C1 segment of cervical spinal cord (tissue), 14 donors: ENCODE results near the gene EFCAB10.
"Not testable (repeated sequence)": the region's sequence is repeated elsewhere in the genome, so short reads cannot be mapped to it uniquely, and the experiment has no call there.

ENCODE experiments used
- DNase-seq, 14 donors: peaks; one replicate each; lab custom pipeline; 2025; lab: John Stamatoyannopoulos, UW

The EFCAB10 gene

GRCh38 chr7:105599080-105599479, 17.8 kb upstream of the EFCAB10 start:
- not testable (repeated sequence) for DNase-seq

GRCh38 chr7:105596866-105597265, 15.6 kb upstream of the EFCAB10 start:
- no peak for DNase-seq

GRCh38 chr7:105594034-105594433, 12.7 kb upstream of the EFCAB10 start:
- DNase-seq = peak in 2 of 14 donors; percentile 44 to 93

- no peak for DNase-seq
These were observed 10.2 kb upstream of the EFCAB10 start for GRCh38 chr7:105591522-105591921.

- no peak for DNase-seq
These were observed 9.5 kb upstream of the EFCAB10 start for GRCh38 chr7:105590793-105591192.

- DNase-seq = peak in 12 of 14 donors; percentile 22 to 87 (median 56)
These were observed 8.2 kb upstream of the EFCAB10 start for GRCh38 chr7:105589356-105590077.

GRCh38 chr7:105587909-105588635, 6.8 kb upstream of the EFCAB10 start:
- DNase-seq = no peak

GRCh38 chr7:105585850-105586500, 4.7 kb upstream of the EFCAB10 start:
- no peak for DNase-seq

- no peak for DNase-seq
These were observed 2.9 kb upstream of the EFCAB10 start for GRCh38 chr7:105584165-105584564.

- no peak for DNase-seq
These were observed 1.8 kb upstream of the EFCAB10 start for GRCh38 chr7:105583061-105583460.

GRCh38 chr7:105580022-105580740, 1.1 kb downstream of the EFCAB10 start:
- DNase-seq = no peak

- no peak for DNase-seq
These were observed 2.8 kb downstream of the EFCAB10 start for GRCh38 chr7:105578496-105578895.

- DNase-seq = no peak
These were observed 4.0 kb downstream of the EFCAB10 start for GRCh38 chr7:105577251-105577650.

- no peak for DNase-seq
These were observed 9.4 kb downstream of the EFCAB10 start for GRCh38 chr7:105571891-105572290.

GRCh38 chr7:105567821-105568220, 13.5 kb downstream of the EFCAB10 start:
- DNase-seq = no peak

GRCh38 chr7:105567024-105567423, 14.3 kb downstream of the EFCAB10 start:
- no peak for DNase-seq

- no peak for DNase-seq
These were observed 16.1 kb downstream of the EFCAB10 start for GRCh38 chr7:105565190-105565589.

GRCh38 chr7:105559926-105560325, 21.4 kb downstream of the EFCAB10 start:
- DNase-seq = no peak

GRCh38 chr7:105538339-105538738, 43.0 kb downstream of the EFCAB10 start:
- no peak for DNase-seq

- DNase-seq = no peak
These were observed 48.4 kb downstream of the EFCAB10 start for GRCh38 chr7:105532709-105533460.
